C4-2B (cell line): ENCODE measurements around the gene SOST.

Experiments used
- CTCF ChIP-seq: fragments of 450-650 bp; conservative IDR thresholded peaks from 2 replicates; pipeline ENCODE4 v1.5.1; 2017; ENCODE audit warnings: mild to moderate bottlenecking
- ZFX ChIP-seq: fragments of 450-650 bp; IDR thresholded peaks from 2 replicates; pipeline ENCODE4 v1.6.1; 2017

GRCh38 chr17:43712397-43712796, 46.2 kb downstream of the SOST start:
- TF ChIP-seq CTCF = no peak
- TF ChIP-seq ZFX = no peak
